ENCODE data around the gene HOXC5. TPM values are rescaled to one million over a fixed set of nuclear protein-coding genes. Genes with fewer than 3 reads are reported as not detected.
A peak's percentile ranks its signal among the peaks of the same experiment; 100 is the strongest.

The HOXC5 gene
- total and polyA plus RNA-seq, 4 donors = not detected

DNA sequence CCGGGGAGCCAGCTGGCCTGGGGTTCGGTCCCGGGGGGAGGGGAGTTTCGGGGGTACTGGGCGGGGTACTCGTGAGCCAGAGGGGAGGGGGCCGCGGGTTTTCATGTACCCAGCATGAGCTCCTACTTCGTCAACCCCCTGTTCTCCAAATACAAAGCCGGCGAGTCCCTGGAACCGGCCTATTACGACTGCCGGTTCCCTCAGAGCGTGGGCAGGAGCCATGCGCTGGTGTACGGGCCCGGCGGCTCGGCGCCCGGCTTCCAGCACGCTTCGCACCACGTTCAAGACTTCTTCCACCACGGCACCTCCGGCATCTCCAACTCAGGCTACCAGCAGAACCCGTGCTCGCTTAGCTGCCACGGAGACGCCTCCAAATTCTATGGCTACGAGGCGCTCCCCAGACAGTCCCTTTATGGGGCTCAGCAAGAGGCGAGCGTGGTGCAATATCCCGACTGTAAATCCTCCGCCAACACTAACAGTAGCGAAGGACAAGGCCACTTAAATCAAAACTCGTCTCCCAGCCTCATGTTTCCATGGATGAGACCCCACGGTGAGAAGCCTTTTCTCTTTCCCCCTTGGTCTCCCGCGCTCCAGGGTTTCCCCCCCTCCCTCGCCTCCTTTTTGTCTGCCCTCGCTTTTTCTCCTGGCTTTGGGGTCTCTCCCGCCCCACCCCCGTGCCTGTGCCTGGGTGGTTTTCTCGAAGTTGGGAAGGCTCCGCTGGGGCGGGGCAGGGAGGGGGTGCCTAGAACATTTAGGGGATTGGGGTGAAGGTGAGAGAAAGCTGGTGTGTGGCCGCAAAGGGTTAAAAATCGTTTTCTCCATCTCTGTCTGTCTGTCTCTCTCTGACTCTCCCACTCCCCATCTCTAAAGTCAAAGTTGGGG, 23.4 kb upstream of the HOXC5 start:
- Histone ChIP-seq H3K4me1 (ENCODE audit: control insufficient read depth in 4 of 4, insufficient read depth in 4 of 4, low read length in 3 of 4) (peaks cover under 1 to 19% (median 11%) of the 10 kb centered on the region in 4 donors), H3K9ac (ENCODE audit: low read depth in 1 of 2, low read length in 2 of 2) (no peak overlapping the region), H3K9me3 (ENCODE audit: control insufficient read depth in 4 of 4, low read length in 3 of 4) (peaks cover 0 to 5% (median 0%) of the 10 kb centered on the region in 4 donors), H3K36me3 (ENCODE audit: control insufficient read depth in 4 of 4, insufficient read depth in 3 of 4, low read depth in 1 of 4, low read length in 3 of 4) (no peaks in the 10 kb centered on the region), H3K27me3 (ENCODE audit: control insufficient read depth in 4 of 4, insufficient read depth in 4 of 4, low read length in 3 of 4) (peaks cover 0 to 44% (median 24%) of the 10 kb centered on the region in 4 donors), H3K4me3 (ENCODE audit: low read depth in 1 of 3, low read length in 3 of 3) (peak overlapping the region in 1 of 3 donors; percentile 14), H3K27ac (ENCODE audit: low read depth in 1 of 2, low read length in 2 of 2) (no peak overlapping the region)
- DNase-seq (ENCODE audit: low spot score) = no peak
- WGBS = 5% methylated on average over 51 of the region's 51 CpGs
- no peak for TF ChIP-seq EGR1 (IDR thresholded peaks at IDR 0.05; ENCODE audit: low read depth in 2 of 2)
- no peak for TF ChIP-seq FOXA1 (IDR thresholded peaks at IDR 0.05)
- TF ChIP-seq, protein P1, sequence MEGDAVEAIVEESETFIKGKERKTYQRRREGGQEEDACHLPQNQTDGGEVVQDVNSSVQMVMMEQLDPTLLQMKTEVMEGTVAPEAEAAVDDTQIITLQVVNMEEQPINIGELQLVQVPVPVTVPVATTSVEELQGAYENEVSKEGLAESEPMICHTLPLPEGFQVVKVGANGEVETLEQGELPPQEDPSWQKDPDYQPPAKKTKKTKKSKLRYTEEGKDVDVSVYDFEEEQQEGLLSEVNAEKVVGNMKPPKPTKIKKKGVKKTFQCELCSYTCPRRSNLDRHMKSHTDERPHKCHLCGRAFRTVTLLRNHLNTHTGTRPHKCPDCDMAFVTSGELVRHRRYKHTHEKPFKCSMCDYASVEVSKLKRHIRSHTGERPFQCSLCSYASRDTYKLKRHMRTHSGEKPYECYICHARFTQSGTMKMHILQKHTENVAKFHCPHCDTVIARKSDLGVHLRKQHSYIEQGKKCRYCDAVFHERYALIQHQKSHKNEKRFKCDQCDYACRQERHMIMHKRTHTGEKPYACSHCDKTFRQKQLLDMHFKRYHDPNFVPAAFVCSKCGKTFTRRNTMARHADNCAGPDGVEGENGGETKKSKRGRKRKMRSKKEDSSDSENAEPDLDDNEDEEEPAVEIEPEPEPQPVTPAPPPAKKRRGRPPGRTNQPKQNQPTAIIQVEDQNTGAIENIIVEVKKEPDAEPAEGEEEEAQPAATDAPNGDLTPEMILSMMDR (IDR thresholded peaks at IDR 0.05; ENCODE audit: low read depth, low read length, missing input control) = no peak
- no peak for TF ChIP-seq HNF4A (conservative IDR thresholded peaks at IDR 0.05)
- no peak for TF ChIP-seq HNF4G (IDR thresholded peaks at IDR 0.05)
- no peak for TF ChIP-seq YY1 (IDR thresholded peaks at IDR 0.05)
- no peak for TF ChIP-seq TAF1 (conservative IDR thresholded peaks at IDR 0.05)
- no peak for TF ChIP-seq FOXA2 (IDR thresholded peaks at IDR 0.05)
- TF ChIP-seq, protein P2, sequence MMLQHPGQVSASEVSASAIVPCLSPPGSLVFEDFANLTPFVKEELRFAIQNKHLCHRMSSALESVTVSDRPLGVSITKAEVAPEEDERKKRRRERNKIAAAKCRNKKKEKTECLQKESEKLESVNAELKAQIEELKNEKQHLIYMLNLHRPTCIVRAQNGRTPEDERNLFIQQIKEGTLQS (IDR thresholded peaks at IDR 0.05) = no peak
- no peak for TF ChIP-seq RXRA (IDR thresholded peaks at IDR 0.05)
- TF ChIP-seq, protein P3, sequence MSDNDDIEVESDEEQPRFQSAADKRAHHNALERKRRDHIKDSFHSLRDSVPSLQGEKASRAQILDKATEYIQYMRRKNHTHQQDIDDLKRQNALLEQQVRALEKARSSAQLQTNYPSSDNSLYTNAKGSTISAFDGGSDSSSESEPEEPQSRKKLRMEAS (IDR thresholded peaks at IDR 0.05) = no peak
- TF ChIP-seq, protein P4, sequence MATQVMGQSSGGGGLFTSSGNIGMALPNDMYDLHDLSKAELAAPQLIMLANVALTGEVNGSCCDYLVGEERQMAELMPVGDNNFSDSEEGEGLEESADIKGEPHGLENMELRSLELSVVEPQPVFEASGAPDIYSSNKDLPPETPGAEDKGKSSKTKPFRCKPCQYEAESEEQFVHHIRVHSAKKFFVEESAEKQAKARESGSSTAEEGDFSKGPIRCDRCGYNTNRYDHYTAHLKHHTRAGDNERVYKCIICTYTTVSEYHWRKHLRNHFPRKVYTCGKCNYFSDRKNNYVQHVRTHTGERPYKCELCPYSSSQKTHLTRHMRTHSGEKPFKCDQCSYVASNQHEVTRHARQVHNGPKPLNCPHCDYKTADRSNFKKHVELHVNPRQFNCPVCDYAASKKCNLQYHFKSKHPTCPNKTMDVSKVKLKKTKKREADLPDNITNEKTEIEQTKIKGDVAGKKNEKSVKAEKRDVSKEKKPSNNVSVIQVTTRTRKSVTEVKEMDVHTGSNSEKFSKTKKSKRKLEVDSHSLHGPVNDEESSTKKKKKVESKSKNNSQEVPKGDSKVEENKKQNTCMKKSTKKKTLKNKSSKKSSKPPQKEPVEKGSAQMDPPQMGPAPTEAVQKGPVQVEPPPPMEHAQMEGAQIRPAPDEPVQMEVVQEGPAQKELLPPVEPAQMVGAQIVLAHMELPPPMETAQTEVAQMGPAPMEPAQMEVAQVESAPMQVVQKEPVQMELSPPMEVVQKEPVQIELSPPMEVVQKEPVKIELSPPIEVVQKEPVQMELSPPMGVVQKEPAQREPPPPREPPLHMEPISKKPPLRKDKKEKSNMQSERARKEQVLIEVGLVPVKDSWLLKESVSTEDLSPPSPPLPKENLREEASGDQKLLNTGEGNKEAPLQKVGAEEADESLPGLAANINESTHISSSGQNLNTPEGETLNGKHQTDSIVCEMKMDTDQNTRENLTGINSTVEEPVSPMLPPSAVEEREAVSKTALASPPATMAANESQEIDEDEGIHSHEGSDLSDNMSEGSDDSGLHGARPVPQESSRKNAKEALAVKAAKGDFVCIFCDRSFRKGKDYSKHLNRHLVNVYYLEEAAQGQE (IDR thresholded peaks at IDR 0.05) = no peak
- no peak for TF ChIP-seq GABPA (IDR thresholded peaks at IDR 0.05 in 1 of 2, conservative IDR thresholded peaks at IDR 0.05 in 1 of 2)
- no peak for TF ChIP-seq JUND (IDR thresholded peaks at IDR 0.05)

All from liver (tissue), 9 donors.